ENCODE results near the gene DUSP22.

DUSP22 gene

GRCh38 chr6:354631-355280 is 62.5 kb downstream of the DUSP22 start:
- no peak for DNase-seq

- no peak for DNase-seq
Measured at GRCh38 chr6:355373-356208, 63.3 kb downstream of the DUSP22 start.

GRCh38 chr6:356828-357251 is 64.6 kb downstream of the DUSP22 start:
- no peak for DNase-seq

GRCh38 chr6:357261-357790 is 65.0 kb downstream of the DUSP22 start:
- DNase-seq, result no peak

- DNase-seq, result no peak
Measured at GRCh38 chr6:357791-358341, 65.6 kb downstream of the DUSP22 start.

- DNase-seq, result no peak
Measured at GRCh38 chr6:358432-358831, 66.1 kb downstream of the DUSP22 start.

GRCh38 chr6:358847-359246 is 66.6 kb downstream of the DUSP22 start:
- no peak for DNase-seq

GRCh38 chr6:359261-360035 is 67.2 kb downstream of the DUSP22 start:
- DNase-seq, result no peak

DNA sequence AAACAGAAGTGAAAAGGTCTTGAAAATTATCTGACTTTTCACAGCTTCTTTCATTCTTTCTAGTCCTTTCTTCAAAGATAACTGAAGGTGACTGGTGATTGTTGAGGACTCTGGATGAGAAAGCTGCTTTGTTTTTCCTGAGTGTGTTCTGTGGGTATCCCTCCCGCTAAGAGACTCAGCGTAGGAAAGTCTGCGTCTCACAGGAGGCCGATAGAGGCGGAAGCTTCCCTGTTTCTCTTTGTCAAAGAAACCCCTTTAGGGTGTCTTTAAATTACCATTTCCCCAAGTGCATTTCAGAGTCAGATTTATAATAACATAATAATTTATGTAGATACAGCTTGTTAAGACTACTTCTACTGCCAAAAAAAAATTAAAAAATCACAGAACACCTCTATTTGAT is 68.1 kb downstream of the DUSP22 start:
- DNase-seq, result no peak

DNA sequence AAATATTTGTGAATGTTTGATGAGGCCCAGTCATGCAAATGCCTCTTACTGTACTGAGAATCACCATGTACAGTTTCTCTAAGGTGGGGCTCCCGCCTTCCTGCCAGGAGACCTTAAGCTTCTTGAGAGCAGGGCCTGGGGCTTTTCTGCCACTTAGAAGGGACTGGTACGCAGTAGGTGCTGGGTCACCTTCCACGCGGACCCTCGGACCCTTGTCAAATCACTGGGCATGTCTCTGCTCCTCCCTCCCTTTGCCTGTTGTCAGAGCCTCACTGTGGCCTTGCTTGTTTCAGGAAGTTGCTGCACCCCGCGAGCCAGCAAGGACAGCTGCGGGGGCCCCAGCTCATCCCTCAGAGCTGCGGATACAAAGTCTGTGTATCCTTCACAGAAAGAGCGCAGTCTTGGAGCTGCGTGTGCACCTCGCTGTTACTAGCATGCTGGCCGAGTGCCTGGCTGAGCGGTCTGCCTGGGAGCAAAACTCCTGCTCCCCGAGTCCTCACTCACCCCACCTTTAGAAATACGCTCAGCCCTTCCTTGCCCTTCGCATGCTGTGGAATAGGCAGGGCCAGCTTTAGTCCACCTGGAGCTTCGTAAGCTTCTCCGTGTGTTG is 68.6 kb downstream of the DUSP22 start:
- DNase-seq, result no peak

GRCh38 chr6:361411-362132 is 69.3 kb downstream of the DUSP22 start:
- DNase-seq, result no peak

GRCh38 chr6:362231-362923 is 70.1 kb downstream of the DUSP22 start:
- no peak for DNase-seq

DNA sequence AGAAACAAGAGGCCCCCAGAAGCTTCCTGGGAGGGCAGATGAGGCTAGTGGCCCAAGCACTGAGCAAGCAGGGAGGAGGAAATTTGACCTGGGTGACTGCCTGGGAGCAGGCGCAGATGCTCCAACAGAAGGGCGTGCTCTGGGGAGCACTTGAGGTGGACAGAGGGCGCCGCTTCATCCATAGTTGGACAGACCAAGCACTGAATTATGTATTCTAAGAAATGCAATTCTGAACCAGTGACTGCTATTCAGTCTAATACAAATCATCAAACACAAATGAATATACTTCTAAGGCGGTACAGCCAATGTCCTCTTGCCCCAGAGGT is 70.6 kb downstream of the DUSP22 start:
- DNase-seq, result no peak

- no peak for DNase-seq
Measured at GRCh38 chr6:363291-363690, 71.0 kb downstream of the DUSP22 start.

DNA sequence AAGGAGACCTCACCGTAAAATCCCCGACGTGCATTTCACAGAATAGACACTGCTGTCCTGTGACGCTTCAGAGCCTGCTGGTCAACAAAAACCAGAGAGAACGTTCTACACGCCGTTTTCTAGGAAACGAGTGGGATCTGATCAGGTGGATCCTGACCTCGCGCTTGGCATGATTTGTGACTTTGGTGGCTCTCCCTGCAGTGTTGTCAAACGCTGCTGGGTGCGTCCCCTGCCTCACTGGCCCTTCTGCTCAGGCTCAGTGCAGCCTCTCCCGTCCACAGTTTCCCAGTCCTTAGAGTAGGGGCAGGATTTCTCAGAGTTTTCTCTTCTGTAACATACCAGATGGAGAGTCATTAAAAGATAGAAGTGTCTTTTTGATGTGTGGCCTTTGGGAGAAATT is 71.6 kb downstream of the DUSP22 start:
- DNase-seq, result no peak

GRCh38 chr6:364609-365540 is 72.6 kb downstream of the DUSP22 start:
- no peak for DNase-seq

- no peak for DNase-seq
Measured at GRCh38 chr6:365835-366234, 73.5 kb downstream of the DUSP22 start.

GRCh38 chr6:366389-367297 is 74.4 kb downstream of the DUSP22 start:
- DNase-seq, result no peak

DNA sequence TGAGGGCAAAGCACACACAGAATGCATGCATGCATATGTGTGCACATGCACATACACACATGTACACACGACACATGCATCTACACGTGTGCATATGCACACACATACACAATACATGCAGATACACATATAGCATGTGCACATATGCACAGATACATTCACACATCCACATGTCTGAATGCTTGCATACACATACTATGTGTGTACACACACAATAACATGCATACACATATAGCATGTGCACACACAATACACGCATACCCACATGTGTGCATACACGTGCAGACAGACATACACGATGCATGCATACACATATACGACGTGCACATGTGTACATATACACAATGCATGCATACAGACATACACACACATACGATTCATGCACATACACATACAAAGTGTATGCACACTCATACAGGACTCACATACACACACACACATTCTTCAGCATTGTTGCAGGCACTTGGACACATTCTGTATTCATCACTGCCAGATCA is 75.1 kb downstream of the DUSP22 start:
- no peak for DNase-seq

Measured in GF-D8 (cell line).